Activated CD4-positive, alpha-beta T cell treated with anti-CD3 and anti-CD28 coated beads for 36 hours (primary cell): ENCODE measurements around the gene LYZL4. TPM values are rescaled to one million over a fixed set of nuclear protein-coding genes. Genes with fewer than 3 reads are reported as not detected.

Experiments
- ATAC-seq: fragments of 200-7000 bp; cut with Tn5 transposase; one replicate; pipeline ENCODE4 v1.10.0; 2021; ENCODE audit warnings: mild to moderate bottlenecking, moderate library complexity
- CTCF ChIA-PET: fragments of 350-600 bp; sonication (Branson Sonifier 250); formaldehyde crosslinking; loops from one replicate; lab custom pipeline; 2021; ENCODE audit warnings: antibody characterized with exemption; lab: Charles Lee
- POLR2A ChIA-PET: fragments of 350-600 bp; sonication (Branson Sonifier 250); formaldehyde crosslinking; loops from one replicate; lab custom pipeline; 2021; ENCODE audit warnings: antibody characterized with exemption, inconsistent platforms; lab: Charles Lee
- DNase-seq: peaks from one replicate; pipeline ENCODE4 v3.0.0-alpha.2; 2020
- H3K27ac Mint-ChIP-seq: one replicate; pipeline ENCODE4 v1.8.0; 2021; ENCODE audit warnings: mixed read lengths
- H3K27me3 Mint-ChIP-seq: one replicate; pipeline ENCODE4 v1.8.0; 2021; ENCODE audit warnings: mixed read lengths
- H3K36me3 Mint-ChIP-seq: one replicate; pipeline ENCODE4 v1.8.0; 2021; ENCODE audit warnings: low read depth, mixed read lengths
- H3K4me1 Mint-ChIP-seq: one replicate; pipeline ENCODE4 v1.8.0; 2021; ENCODE audit warnings: mixed read lengths
- H3K4me3 Mint-ChIP-seq: one replicate; pipeline ENCODE4 v1.8.0; 2021; ENCODE audit warnings: mild to moderate bottlenecking, moderate library complexity, mixed read lengths
- H3K9me3 Mint-ChIP-seq: one replicate; pipeline ENCODE4 v1.8.0; 2021; ENCODE audit warnings: low read depth, mixed read lengths
- intact Hi-C, 2 experiments: fragments of 100-400 bp; cut with DNase I in 1 of 2; cut with micrococcal nuclease in 1 of 2; formaldehyde crosslinking; loops; one replicate each; pipeline versions ENCODE4 v1.14.2 to v1.15.1; 2022 to 2024; cut with DNase I, micrococcal nuclease
- total RNA-seq, 2 experiments: library from RNA; stranded (reverse); gene quantifications; one replicate each; pipeline ENCODE4 v1.2.3, GENCODE V29; 2021

Gene LYZL4
- total RNA-seq, 2 experiments from 2014 or later, result not detected

- no peak for ATAC-seq
- intact Hi-C loops, result loop anchor here (1.0 to 5.0 kb wide), 4 partner anchors 195 to 325 kb away; no protein-coding TSS in a partner anchor
- Mint-ChIP-seq H3K9me3 (no peaks in the 10 kb centered on the region), H3K4me1 (no peaks in the 10 kb centered on the region), H3K4me3 (no peak overlapping the region), H3K36me3 (no peaks in the 10 kb centered on the region), H3K27me3 (peaks cover 2% of the 10 kb centered on the region), H3K27ac (no peak overlapping the region)
- DNase-seq, result peak; percentile 7
- POLR2A ChIA-PET, result no interaction called here
- CTCF ChIA-PET, result interaction anchor here (0.9 to 3.8 kb wide), 12 partner anchors 7 to 252 kb away, joined by 3 to 99 read pairs (median 6); no protein-coding TSS in a partner anchor
Measured at GRCh38 chr3:42442640-42443039, 32.2 kb upstream of the LYZL4 start.

- Mint-ChIP-seq H3K27ac (no peak overlapping the region), H3K4me1 (no peaks in the 10 kb centered on the region), H3K36me3 (no peaks in the 10 kb centered on the region), H3K4me3 (no peak overlapping the region), H3K27me3 (peaks cover 2% of the 10 kb centered on the region), H3K9me3 (no peaks in the 10 kb centered on the region)
- intact Hi-C loops, result loop anchor here (5.0 kb wide), 2 partner anchors 209 to 324 kb away; no protein-coding TSS in a partner anchor
- ChIA-PET CTCF (interaction anchor here (3.8 kb wide), 1 partner anchor 194 kb away, joined by 99 read pairs; no protein-coding TSS in a partner anchor), POLR2A (no interaction called here)
- ATAC-seq (no peak), DNase-seq (no peak)
Measured at GRCh38 chr3:42441791-42442190, 31.4 kb upstream of the LYZL4 start.

- Mint-ChIP-seq H3K4me1 (no peaks in the 10 kb centered on the region), H3K36me3 (no peaks in the 10 kb centered on the region), H3K4me3 (no peak overlapping the region), H3K27me3 (peaks cover 2% of the 10 kb centered on the region), H3K27ac (no peak overlapping the region), H3K9me3 (no peaks in the 10 kb centered on the region)
- DNase-seq (no peak), ATAC-seq (no peak)
- intact Hi-C loops, result loop anchor here (5.0 kb wide), 2 partner anchors 209 to 324 kb away; no protein-coding TSS in a partner anchor
- ChIA-PET POLR2A (no interaction called here), CTCF (interaction anchor here (0.6 to 3.8 kb wide), 3 partner anchors 193 to 933 kb away, joined by 4 to 99 read pairs (median 7); no protein-coding TSS in a partner anchor)
Measured at GRCh38 chr3:42440924-42441323, 30.5 kb upstream of the LYZL4 start.

- ATAC-seq (no peak), DNase-seq (no peak)
- H3K4me3 Mint-ChIP-seq, result no peak overlapping the region
- peaks cover 2% of the 10 kb centered on the region for H3K27me3 Mint-ChIP-seq
- no peaks in the 10 kb centered on the region for H3K4me1 Mint-ChIP-seq
- H3K9me3 Mint-ChIP-seq, result no peaks in the 10 kb centered on the region
- no peak overlapping the region for H3K27ac Mint-ChIP-seq
- H3K36me3 Mint-ChIP-seq, result no peaks in the 10 kb centered on the region
- POLR2A ChIA-PET, result no interaction called here
- intact Hi-C loops, result loop anchor here (5.0 kb wide), 2 partner anchors 207 to 322 kb away; no protein-coding TSS in a partner anchor
- CTCF ChIA-PET, result interaction anchor here (0.9 to 2.0 kb wide), 2 partner anchors 188 to 192 kb away, joined by 3 to 7 read pairs; no protein-coding TSS in a partner anchor
Measured at GRCh38 chr3:42439261-42440115, 29.1 kb upstream of the LYZL4 start.

- H3K36me3 Mint-ChIP-seq, result no peaks in the 10 kb centered on the region
- H3K27ac Mint-ChIP-seq, result no peak overlapping the region
- ATAC-seq (no peak), DNase-seq (no peak)
- H3K9me3 Mint-ChIP-seq, result no peaks in the 10 kb centered on the region
- ChIA-PET POLR2A (no interaction called here), CTCF (interaction anchor here (1.4 kb wide), 1 partner anchor 192 kb away, joined by 3 read pairs; no protein-coding TSS in a partner anchor)
- no peak overlapping the region for H3K4me3 Mint-ChIP-seq
- H3K4me1 Mint-ChIP-seq, result no peaks in the 10 kb centered on the region
- intact Hi-C loops, result no loop called here
- no peaks in the 10 kb centered on the region for H3K27me3 Mint-ChIP-seq
Measured at GRCh38 chr3:42438758-42439157, 28.3 kb upstream of the LYZL4 start.

GRCh38 chr3:42438193-42438592, 27.8 kb upstream of the LYZL4 start:
- no peaks in the 10 kb centered on the region for H3K4me1 Mint-ChIP-seq
- ChIA-PET CTCF (interaction anchor here (1.4 kb wide), 1 partner anchor 191 kb away, joined by 3 read pairs; no protein-coding TSS in a partner anchor), POLR2A (no interaction called here)
- no peak for DNase-seq
- no peaks in the 10 kb centered on the region for H3K27me3 Mint-ChIP-seq
- intact Hi-C loops, result no loop called here
- H3K27ac Mint-ChIP-seq, result no peak overlapping the region
- no peak for ATAC-seq
- no peaks in the 10 kb centered on the region for H3K36me3 Mint-ChIP-seq
- H3K9me3 Mint-ChIP-seq, result no peaks in the 10 kb centered on the region
- no peak overlapping the region for H3K4me3 Mint-ChIP-seq

- Mint-ChIP-seq H3K36me3 (no peaks in the 10 kb centered on the region), H3K27me3 (peaks cover 4% of the 10 kb centered on the region), H3K4me1 (no peaks in the 10 kb centered on the region), H3K27ac (no peak overlapping the region), H3K9me3 (peaks cover 4% of the 10 kb centered on the region), H3K4me3 (no peak overlapping the region)
- DNase-seq, result no peak
- no peak for ATAC-seq
- intact Hi-C loops, result no loop called here
- ChIA-PET POLR2A (no interaction called here), CTCF (interaction anchor here (0.8 to 1.3 kb wide), 4 partner anchors 8 to 437 kb away, joined by 3 to 7 read pairs (median 4); no protein-coding TSS in a partner anchor)
Measured at GRCh38 chr3:42434777-42435380, 24.5 kb upstream of the LYZL4 start.

- POLR2A ChIA-PET, result no interaction called here
- H3K27ac Mint-ChIP-seq, result no peak overlapping the region
- peaks cover 4% of the 10 kb centered on the region for H3K9me3 Mint-ChIP-seq
- DNase-seq (no peak), ATAC-seq (no peak)
- H3K4me1 Mint-ChIP-seq, result no peaks in the 10 kb centered on the region
- no peak overlapping the region for H3K4me3 Mint-ChIP-seq
- intact Hi-C loops, result no loop called here
- CTCF ChIA-PET, result interaction anchor here (2.8 kb wide), 1 partner anchor 185 kb away, joined by 8 read pairs; no protein-coding TSS in a partner anchor
- H3K36me3 Mint-ChIP-seq, result no peaks in the 10 kb centered on the region
- peaks cover 4% of the 10 kb centered on the region for H3K27me3 Mint-ChIP-seq
Measured at GRCh38 chr3:42432485-42432884, 22.1 kb upstream of the LYZL4 start.

- H3K36me3 Mint-ChIP-seq, result no peaks in the 10 kb centered on the region
- H3K4me3 Mint-ChIP-seq, result no peak overlapping the region
- peaks cover 4% of the 10 kb centered on the region for H3K9me3 Mint-ChIP-seq
- POLR2A ChIA-PET, result no interaction called here
- DNase-seq (no peak), ATAC-seq (no peak)
- CTCF ChIA-PET, result interaction anchor here (0.7 to 2.8 kb wide), 3 partner anchors 18 to 183 kb away, joined by 3 to 8 read pairs (median 3); no protein-coding TSS in a partner anchor
- no peaks in the 10 kb centered on the region for H3K4me1 Mint-ChIP-seq
- H3K27me3 Mint-ChIP-seq, result peaks cover 4% of the 10 kb centered on the region
- H3K27ac Mint-ChIP-seq, result no peak overlapping the region
- intact Hi-C loops, result no loop called here
Measured at GRCh38 chr3:42430781-42431532, 20.5 kb upstream of the LYZL4 start.

GRCh38 chr3:42428830-42429229, 18.4 kb upstream of the LYZL4 start:
- H3K36me3 Mint-ChIP-seq, result no peaks in the 10 kb centered on the region
- no peaks in the 10 kb centered on the region for H3K4me1 Mint-ChIP-seq
- no peak overlapping the region for H3K4me3 Mint-ChIP-seq
- peaks cover 4% of the 10 kb centered on the region for H3K9me3 Mint-ChIP-seq
- intact Hi-C loops, result no loop called here
- no peak for DNase-seq
- ChIA-PET POLR2A (no interaction called here), CTCF (no interaction called here)
- H3K27ac Mint-ChIP-seq, result no peak overlapping the region
- peaks cover 4% of the 10 kb centered on the region for H3K27me3 Mint-ChIP-seq
- no peak for ATAC-seq
